Esophagus muscularis mucosa (tissue), 4 donors: ENCODE data around the gene ZNF365. TPM values are rescaled to one million over a fixed set of nuclear protein-coding genes. Genes with fewer than 3 reads are reported as not detected.

Experiments
- DNase-seq: peaks from one replicate; pipeline ENCODE4 v3.0.0-alpha.2; 2017; ENCODE audit errors: extremely low spot score
- H3K27ac ChIP-seq, 4 donors: fragments of 200-600 bp; sonication (generic); replicated peaks in 1 of 4; 1 replicate in 3 of 4; 2 replicates in 1 of 4; pipeline ENCODE4 v1.5.1; 2016 to 2019; ENCODE audit warnings: mild to moderate bottlenecking in 1 of 4
- H3K27me3 ChIP-seq, 4 donors: fragments of 200-600 bp; sonication (generic); one replicate each; pipeline versions ENCODE4 v1.5.1 to v1.6.0; 2016 to 2019
- H3K36me3 ChIP-seq, 4 donors: fragments of 200-600 bp; sonication (generic); one replicate each; pipeline ENCODE4 v1.5.1; 2016 to 2019
- H3K4me1 ChIP-seq, 4 donors: fragments of 200-600 bp; sonication (generic); one replicate each; pipeline ENCODE4 v1.5.1; 2016 to 2019
- H3K4me3 ChIP-seq, 4 donors: fragments of 200-600 bp; sonication (generic); 1 replicate in 2 of 4; 2 replicates in 2 of 4; pipeline ENCODE4 v1.5.1; 2016 to 2019; ENCODE audit warnings: mild to moderate bottlenecking in 4 of 4, moderate library complexity in 1 of 4
- H3K9me3 ChIP-seq, 4 donors: fragments of 200-600 bp; sonication (generic); 1 replicate in 3 of 4; 2 replicates in 1 of 4; pipeline ENCODE4 v1.5.1; 2016 to 2019
- EP300 ChIP-seq: sonication (generic); formaldehyde crosslinking; IDR thresholded peaks from one replicate; pipeline ENCODE4 v1.6.1; 2017; ENCODE audit warnings: antibody characterized with exemption
- POLR2A ChIP-seq: fragments of 450-650 bp; IDR thresholded peaks from one replicate; pipeline ENCODE4 v1.6.1; 2017; ENCODE audit warnings: antibody characterized with exemption, moderate library complexity, mild to moderate bottlenecking, low read depth
- POLR2AphosphoS5 ChIP-seq, 2 donors: sonication (generic); formaldehyde crosslinking; IDR thresholded peaks; one replicate each; pipeline ENCODE4 v1.6.1; 2017; ENCODE audit warnings: antibody characterized with exemption in 2 of 2
- WGBS: methylation state at CpG from one replicate; pipeline ENCODE4 v1.1.5; 2018; 5-methylcytosine and 5-hydroxymethylcytosine counted together
- intact Hi-C: fragments of 100-400 bp; cut with DNase I; formaldehyde crosslinking; loops from one replicate; pipeline ENCODE4 v1.15.1; 2023
- total RNA-seq, 4 donors: library from RNA; depleted of rRNA; stranded (reverse); fragments of >200 nt; gene quantifications; one replicate each; pipeline versions ENCODE4 v1.1.0 to v1.2.1, GENCODE V29; 2016
- TF ChIP-seq, protein P1 (sequence below), 3 experiments: fragments of 200-600 bp in 2 of 3; fragments of 450-650 bp in 1 of 3; sonication (generic) in 2 of 3; IDR thresholded peaks; one replicate each; pipeline ENCODE4 v1.5.1; 2017 to 2019; ENCODE audit warnings: antibody characterized with exemption in 3 of 3, mild to moderate bottlenecking in 2 of 3, moderate library complexity in 1 of 3

Gene ZNF365
- total RNA-seq, 4 donors from 2014 or later = 0.50 to 2.5 (median 1.7) TPM

DNA sequence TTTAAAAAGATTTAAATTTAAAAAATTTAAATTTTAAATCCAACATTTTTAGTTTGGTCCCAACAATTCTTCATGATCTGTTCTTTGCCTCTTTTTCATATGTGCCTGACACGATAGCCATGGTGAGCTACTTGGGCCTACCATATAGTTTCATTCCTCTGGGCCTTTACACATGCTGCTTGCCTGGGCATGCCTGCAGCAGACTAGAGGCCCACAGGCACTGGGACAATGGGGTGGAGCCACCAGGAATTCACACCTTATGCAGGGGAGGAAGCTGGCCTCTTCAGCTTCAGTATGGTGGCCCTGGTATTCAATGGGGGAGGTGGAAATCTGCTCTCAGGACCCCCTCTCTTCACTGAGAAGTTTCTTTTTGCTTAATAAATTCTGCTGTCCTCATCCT lies 37.8 kb upstream of the ZNF365 start:
- Histone ChIP-seq H3K36me3 (no peaks in the 10 kb centered on the region), H3K27ac (no peak overlapping the region)
- 100% methylated on average over 1 of the region's 1 CpG for WGBS

DNA sequence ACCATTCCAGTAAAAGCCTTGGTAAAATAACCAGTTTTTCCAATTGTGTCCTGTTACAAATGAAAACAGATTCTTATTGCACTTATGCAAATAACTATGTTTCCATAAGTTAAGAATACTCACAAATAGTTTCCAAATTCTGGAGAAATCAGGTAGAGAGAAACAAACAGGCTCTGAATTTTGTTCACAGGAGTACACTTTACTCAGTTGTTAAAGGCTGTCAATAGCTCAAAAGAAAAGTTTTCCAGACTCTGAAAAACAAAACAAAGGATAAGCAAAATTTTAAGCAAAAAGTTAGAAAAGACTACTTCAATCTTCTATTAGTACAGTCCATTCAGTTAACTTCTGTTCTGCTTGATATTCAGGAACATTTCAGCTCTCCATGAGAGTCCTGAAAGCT lies 32.8 kb upstream of the ZNF365 start:
- H3K27me3 ChIP-seq = no peaks in the 10 kb centered on the region
- TF ChIP-seq EP300 (no peak), POLR2AphosphoS5 (IDR thresholded peaks at IDR 0.05) (no peak), POLR2A (no peak)
- TF ChIP-seq, protein P1, sequence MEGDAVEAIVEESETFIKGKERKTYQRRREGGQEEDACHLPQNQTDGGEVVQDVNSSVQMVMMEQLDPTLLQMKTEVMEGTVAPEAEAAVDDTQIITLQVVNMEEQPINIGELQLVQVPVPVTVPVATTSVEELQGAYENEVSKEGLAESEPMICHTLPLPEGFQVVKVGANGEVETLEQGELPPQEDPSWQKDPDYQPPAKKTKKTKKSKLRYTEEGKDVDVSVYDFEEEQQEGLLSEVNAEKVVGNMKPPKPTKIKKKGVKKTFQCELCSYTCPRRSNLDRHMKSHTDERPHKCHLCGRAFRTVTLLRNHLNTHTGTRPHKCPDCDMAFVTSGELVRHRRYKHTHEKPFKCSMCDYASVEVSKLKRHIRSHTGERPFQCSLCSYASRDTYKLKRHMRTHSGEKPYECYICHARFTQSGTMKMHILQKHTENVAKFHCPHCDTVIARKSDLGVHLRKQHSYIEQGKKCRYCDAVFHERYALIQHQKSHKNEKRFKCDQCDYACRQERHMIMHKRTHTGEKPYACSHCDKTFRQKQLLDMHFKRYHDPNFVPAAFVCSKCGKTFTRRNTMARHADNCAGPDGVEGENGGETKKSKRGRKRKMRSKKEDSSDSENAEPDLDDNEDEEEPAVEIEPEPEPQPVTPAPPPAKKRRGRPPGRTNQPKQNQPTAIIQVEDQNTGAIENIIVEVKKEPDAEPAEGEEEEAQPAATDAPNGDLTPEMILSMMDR (IDR thresholded peaks at IDR 0.05) = no peak
- peaks cover 0 to 20% (median 7%) of the 10 kb centered on the region in 4 donors for H3K9me3 ChIP-seq
- no peak overlapping the region for H3K4me3 ChIP-seq
- no peaks in the 10 kb centered on the region for H3K36me3 ChIP-seq
- H3K27ac ChIP-seq = no peak overlapping the region
- H3K4me1 ChIP-seq = no peaks in the 10 kb centered on the region
- DNase-seq = no peak
- intact Hi-C loops = no loop called here

More for the DNA sequence above, 37.8 kb upstream of the ZNF365 start:
- Histone ChIP-seq H3K9me3 (peaks cover 0 to 4% (median 2%) of the 10 kb centered on the region in 4 donors), H3K4me3 (no peak overlapping the region), H3K4me1 (no peaks in the 10 kb centered on the region), H3K27me3 (no peaks in the 10 kb centered on the region)
- DNase-seq = no peak
- TF ChIP-seq POLR2A = no peak
- TF ChIP-seq EP300 = no peak
- no peak for TF ChIP-seq POLR2AphosphoS5 (IDR thresholded peaks at IDR 0.05)
- TF ChIP-seq, protein P1 (IDR thresholded peaks at IDR 0.05) = no peak
- intact Hi-C loops = no loop called here

DNA sequence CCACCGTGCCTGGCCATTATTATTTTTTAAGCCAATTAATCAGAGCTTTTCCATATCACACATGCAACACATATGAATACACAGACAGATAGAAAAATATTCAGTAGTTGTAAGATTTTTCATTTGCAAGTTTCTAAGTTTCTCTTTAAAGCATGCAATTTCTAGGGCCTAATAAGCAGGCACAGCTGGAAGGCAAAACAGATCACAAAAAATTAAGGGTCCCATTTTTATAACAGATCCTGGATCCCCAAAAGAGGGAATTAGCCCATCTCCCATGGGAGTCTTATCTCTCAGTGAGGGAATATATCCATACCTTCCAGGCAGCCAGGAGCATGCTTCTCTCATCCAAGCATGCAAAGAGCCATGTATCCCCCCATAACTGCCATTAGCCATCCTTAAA lies 31.2 kb upstream of the ZNF365 start:
- H3K4me1 ChIP-seq = no peaks in the 10 kb centered on the region
- H3K4me3 ChIP-seq = no peak overlapping the region
- H3K9me3 ChIP-seq = peaks cover 0 to 24% (median 14%) of the 10 kb centered on the region in 4 donors
- DNase-seq = no peak
- H3K27me3 ChIP-seq = no peaks in the 10 kb centered on the region
- intact Hi-C loops = no loop called here
- WGBS = 100% methylated on average over 1 of the region's 1 CpG
- H3K36me3 ChIP-seq = no peaks in the 10 kb centered on the region
- TF ChIP-seq, protein P1 (IDR thresholded peaks at IDR 0.05) = no peak
- TF ChIP-seq POLR2A (no peak), EP300 (no peak), POLR2AphosphoS5 (IDR thresholded peaks at IDR 0.05) (no peak)
- H3K27ac ChIP-seq = no peak overlapping the region

DNA sequence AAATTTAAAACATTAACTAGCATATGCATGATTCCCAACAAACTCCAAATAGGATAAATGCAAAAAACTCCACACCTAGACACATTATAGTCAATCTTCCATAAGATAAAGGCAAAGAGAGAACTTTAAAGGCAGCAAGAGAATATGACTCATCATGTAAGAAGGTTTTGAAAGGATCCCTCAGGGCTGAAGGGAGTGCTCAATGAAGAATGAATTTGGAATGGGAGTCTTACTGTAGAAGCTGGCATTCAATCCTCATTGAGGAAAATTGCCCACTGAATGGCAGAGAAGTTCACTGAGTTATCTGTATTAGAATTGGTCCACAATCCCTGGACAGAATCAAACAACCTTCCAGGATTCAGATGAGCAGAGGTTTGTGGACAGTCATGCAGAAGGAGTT lies 26.1 kb upstream of the ZNF365 start:
- Histone ChIP-seq H3K27ac (no peak overlapping the region), H3K27me3 (no peaks in the 10 kb centered on the region), H3K4me1 (no peaks in the 10 kb centered on the region), H3K4me3 (no peak overlapping the region), H3K9me3 (peaks cover 0 to 23% (median 15%) of the 10 kb centered on the region in 4 donors), H3K36me3 (no peaks in the 10 kb centered on the region)
- no peak for DNase-seq
- TF ChIP-seq EP300 (no peak), POLR2AphosphoS5 (IDR thresholded peaks at IDR 0.05) (no peak)
- TF ChIP-seq, protein P1 (IDR thresholded peaks at IDR 0.05) = no peak
- intact Hi-C loops = no loop called here

DNA sequence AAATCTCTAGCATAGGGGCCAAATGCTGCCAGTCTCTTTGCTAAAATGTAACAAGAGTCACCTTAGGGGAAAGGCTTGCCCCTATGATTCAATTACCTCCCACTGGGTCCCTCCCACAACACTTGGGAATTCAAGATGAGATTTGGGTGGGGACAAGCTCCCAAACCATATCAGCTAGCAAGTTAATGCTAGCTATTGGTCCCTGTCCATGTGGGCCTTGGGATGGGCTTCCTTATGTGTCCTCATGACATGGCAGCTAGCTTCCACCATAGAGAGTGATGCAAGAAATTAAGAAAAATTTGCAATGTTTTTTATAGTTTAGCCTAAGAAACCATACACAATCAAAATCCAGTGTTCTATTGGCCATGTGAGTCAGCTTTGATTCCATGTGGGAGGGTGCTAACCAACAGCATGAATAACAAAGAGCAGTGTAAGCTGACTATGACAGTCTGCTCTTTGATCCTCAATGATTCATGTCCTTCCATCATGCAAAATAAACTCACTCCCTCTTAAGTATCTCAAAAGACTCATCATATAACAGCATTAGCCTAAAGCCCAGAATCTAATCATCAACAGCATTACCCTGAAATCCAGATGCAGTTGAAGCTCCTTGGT lies 21.7 kb upstream of the ZNF365 start:
- H3K36me3 ChIP-seq = no peaks in the 10 kb centered on the region
- no peak overlapping the region for H3K4me3 ChIP-seq
- H3K27ac ChIP-seq = no peak overlapping the region
- no peaks in the 10 kb centered on the region for H3K27me3 ChIP-seq
- TF ChIP-seq EP300 (no peak), POLR2AphosphoS5 (IDR thresholded peaks at IDR 0.05) (no peak), POLR2A (no peak)
- TF ChIP-seq, protein P1 (IDR thresholded peaks at IDR 0.05) = no peak
- no peaks in the 10 kb centered on the region for H3K4me1 ChIP-seq
- H3K9me3 ChIP-seq = peaks cover 0 to 20% (median 11%) of the 10 kb centered on the region in 4 donors
- DNase-seq = no peak
- intact Hi-C loops = no loop called here
